Calu3 (cell line): ENCODE results near the gene HCN2. TPM values are rescaled to one million over a fixed set of nuclear protein-coding genes. Genes with fewer than 3 reads are reported as not detected.

Source experiments
- BruUV-seq: library from RNA; stranded (reverse); fragments of 400-500 nt; replicated peaks from 2 replicates; lab custom pipeline; 2021; lab: Mats Ljungman, UMichigan
- CTCF ChIA-PET: fragments of 300-600 bp; sonication (Branson Sonifier 250); formaldehyde crosslinking; loops from one replicate; lab custom pipeline; 2022; ENCODE audit warnings: antibody characterized with exemption; lab: Charles Lee
- DNase-seq: peaks from one replicate; pipeline ENCODE4 v3.0.0; 2022
- H3K27ac Mint-ChIP-seq: one replicate; pipeline ENCODE4 v1.8.0; 2022; ENCODE audit warnings: mixed read lengths; ENCODE audit not compliant: unreplicated experiment
- H3K27me3 Mint-ChIP-seq: one replicate; pipeline ENCODE4 v1.8.0; 2022; ENCODE audit warnings: mixed read lengths; ENCODE audit not compliant: unreplicated experiment
- H3K36me3 Mint-ChIP-seq: one replicate; pipeline ENCODE4 v1.8.0; 2022; ENCODE audit warnings: mild to moderate bottlenecking, moderate library complexity, mixed read lengths; ENCODE audit not compliant: insufficient read depth, unreplicated experiment
- H3K4me1 Mint-ChIP-seq: one replicate; pipeline ENCODE4 v1.8.0; 2022; ENCODE audit warnings: mild to moderate bottlenecking, low read depth, mixed read lengths; ENCODE audit not compliant: unreplicated experiment
- H3K4me3 Mint-ChIP-seq: one replicate; pipeline ENCODE4 v1.8.0; 2022; ENCODE audit warnings: mild to moderate bottlenecking, low read depth, moderate library complexity, mixed read lengths; ENCODE audit not compliant: unreplicated experiment
- H3K9me3 Mint-ChIP-seq: one replicate; pipeline ENCODE4 v1.8.0; 2022; ENCODE audit warnings: low read depth, mixed read lengths; ENCODE audit not compliant: unreplicated experiment
- intact Hi-C: fragments of 100-400 bp; cut with micrococcal nuclease; formaldehyde crosslinking; loops from one replicate; pipeline ENCODE4 v1.10.0; 2022; ENCODE audit not compliant: unreplicated experiment
- total RNA-seq: library from RNA; stranded (reverse); gene quantifications from 2 replicates; pipeline ENCODE4 v1.2.3, GENCODE V29; 2022
- TF ChIP-seq, protein P1 (sequence below): fragments of 200-600 bp; IDR thresholded peaks from one replicate; pipeline ENCODE4 v1.8.0; 2022; ENCODE audit warnings: antibody characterized with exemption; ENCODE audit not compliant: unreplicated experiment

HCN2 gene
- total RNA-seq, 1 experiment from 2014 or later: 0.09 TPM

DNA sequence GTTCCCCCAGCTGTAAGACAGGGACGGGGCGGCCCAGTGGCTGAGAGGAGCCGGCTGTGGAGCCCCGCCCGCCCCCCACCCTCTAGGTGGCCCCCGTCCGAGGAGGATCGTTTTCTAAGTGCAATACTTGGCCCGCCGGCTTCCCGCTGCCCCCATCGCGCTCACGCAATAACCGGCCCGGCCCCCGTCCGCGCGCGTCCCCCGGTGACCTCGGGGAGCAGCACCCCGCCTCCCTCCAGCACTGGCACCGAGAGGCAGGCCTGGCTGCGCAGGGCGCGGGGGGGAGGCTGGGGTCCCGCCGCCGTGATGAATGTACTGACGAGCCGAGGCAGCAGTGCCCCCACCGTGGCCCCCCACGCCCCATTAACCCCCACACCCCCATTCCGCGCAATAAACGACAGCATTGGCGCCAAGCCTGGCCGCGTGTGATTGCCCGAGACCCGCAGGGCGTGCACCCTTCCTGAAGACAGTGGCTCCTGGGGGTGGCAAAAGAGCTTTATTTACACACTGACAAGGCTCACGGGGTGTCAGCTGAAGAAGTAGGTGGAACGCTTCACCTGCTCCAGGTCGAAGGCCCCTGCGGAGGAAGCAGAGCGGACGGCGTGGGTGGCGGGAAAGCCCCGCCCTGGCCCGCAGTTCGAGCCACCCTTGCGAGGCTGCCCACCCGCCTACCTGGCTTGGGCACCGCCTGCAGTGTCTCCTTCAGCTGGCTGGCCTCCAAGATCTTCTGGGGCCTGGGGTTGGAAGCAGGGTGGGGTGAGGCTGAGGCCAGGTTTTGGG lies 27.3 kb downstream of the HCN2 start:
- Mint-ChIP-seq H3K4me1 (no peaks in the 10 kb centered on the region), H3K4me3 (no peak overlapping the region), H3K27ac (no peak overlapping the region), H3K36me3 (peaks cover 24% of the 10 kb centered on the region), H3K9me3 (no peaks in the 10 kb centered on the region), H3K27me3 (no peaks in the 10 kb centered on the region)
- TF ChIP-seq, protein P1, sequence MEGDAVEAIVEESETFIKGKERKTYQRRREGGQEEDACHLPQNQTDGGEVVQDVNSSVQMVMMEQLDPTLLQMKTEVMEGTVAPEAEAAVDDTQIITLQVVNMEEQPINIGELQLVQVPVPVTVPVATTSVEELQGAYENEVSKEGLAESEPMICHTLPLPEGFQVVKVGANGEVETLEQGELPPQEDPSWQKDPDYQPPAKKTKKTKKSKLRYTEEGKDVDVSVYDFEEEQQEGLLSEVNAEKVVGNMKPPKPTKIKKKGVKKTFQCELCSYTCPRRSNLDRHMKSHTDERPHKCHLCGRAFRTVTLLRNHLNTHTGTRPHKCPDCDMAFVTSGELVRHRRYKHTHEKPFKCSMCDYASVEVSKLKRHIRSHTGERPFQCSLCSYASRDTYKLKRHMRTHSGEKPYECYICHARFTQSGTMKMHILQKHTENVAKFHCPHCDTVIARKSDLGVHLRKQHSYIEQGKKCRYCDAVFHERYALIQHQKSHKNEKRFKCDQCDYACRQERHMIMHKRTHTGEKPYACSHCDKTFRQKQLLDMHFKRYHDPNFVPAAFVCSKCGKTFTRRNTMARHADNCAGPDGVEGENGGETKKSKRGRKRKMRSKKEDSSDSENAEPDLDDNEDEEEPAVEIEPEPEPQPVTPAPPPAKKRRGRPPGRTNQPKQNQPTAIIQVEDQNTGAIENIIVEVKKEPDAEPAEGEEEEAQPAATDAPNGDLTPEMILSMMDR: no peak
- BruUV-seq: no TSS peak
- CTCF ChIA-PET: no interaction called here
- DNase-seq: no peak
- intact Hi-C loops: no loop called here

DNA sequence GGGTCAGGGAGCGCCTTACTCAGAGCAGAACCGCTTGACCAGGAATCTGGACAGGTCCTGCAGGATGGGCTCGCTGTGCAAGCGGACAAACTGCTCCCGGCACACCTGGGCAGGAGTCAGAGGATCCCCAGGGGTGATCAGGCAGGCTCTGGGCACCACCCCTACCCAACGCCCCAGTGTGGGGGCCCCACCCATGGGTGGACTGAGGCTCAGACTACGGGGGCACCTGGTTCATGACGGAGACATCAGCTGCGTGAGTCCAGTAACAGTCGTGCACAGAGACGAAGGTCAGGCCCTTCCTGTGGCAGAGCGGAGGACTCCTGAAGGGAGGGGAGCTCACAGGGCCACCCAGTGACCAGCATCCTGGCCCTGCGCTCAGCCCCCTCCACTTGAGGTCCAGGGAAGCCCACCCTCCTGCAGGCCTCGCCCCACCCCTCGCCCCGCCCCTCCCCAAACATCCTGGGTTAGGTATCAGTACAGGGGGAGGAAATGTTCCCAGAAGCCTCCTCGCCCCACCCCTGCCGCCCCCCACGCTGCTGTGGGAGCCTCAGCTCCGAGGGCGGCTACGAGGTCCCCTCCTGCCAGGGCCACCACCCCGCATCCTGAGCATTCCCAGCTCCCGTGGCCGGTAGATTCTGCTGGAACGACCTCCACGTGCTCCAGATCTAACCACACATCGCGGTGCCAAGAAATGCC lies 28.0 kb downstream of the HCN2 start:
- DNase-seq: no peak
- Mint-ChIP-seq H3K4me1 (no peaks in the 10 kb centered on the region), H3K4me3 (no peak overlapping the region), H3K27ac (no peak overlapping the region), H3K36me3 (peaks cover 22% of the 10 kb centered on the region), H3K9me3 (no peaks in the 10 kb centered on the region), H3K27me3 (no peaks in the 10 kb centered on the region)
- intact Hi-C loops: no loop called here
- TF ChIP-seq, protein P1: no peak
- CTCF ChIA-PET: no interaction called here
- BruUV-seq: no TSS peak

DNA sequence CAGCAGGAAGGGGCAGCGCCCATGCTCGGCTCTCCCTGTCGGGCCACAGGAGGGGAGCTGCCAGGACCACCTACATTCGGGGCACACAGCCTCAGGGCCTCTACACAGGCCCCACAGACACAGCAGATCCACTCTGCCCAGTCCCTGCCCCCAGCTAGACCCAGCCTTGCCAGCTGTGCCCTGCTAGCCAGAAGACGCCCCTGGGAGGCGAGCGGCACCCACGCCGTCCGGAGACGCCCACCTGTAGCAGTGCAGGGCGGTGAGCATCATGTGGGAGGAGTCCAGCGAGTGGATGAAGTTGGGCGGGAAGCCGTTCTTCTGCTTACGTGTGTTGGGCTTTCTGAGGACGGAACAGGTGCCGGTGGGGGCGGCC lies 28.6 kb downstream of the HCN2 start:
- CTCF ChIA-PET: no interaction called here
- no TSS peak for BruUV-seq
- no peaks in the 10 kb centered on the region for H3K9me3 Mint-ChIP-seq
- no peaks in the 10 kb centered on the region for H3K4me1 Mint-ChIP-seq
- TF ChIP-seq, protein P1: no peak
- H3K4me3 Mint-ChIP-seq: no peak overlapping the region
- no peak for DNase-seq
- H3K27ac Mint-ChIP-seq: no peak overlapping the region
- peaks cover 17% of the 10 kb centered on the region for H3K36me3 Mint-ChIP-seq
- no peaks in the 10 kb centered on the region for H3K27me3 Mint-ChIP-seq
- intact Hi-C loops: no loop called here

DNA sequence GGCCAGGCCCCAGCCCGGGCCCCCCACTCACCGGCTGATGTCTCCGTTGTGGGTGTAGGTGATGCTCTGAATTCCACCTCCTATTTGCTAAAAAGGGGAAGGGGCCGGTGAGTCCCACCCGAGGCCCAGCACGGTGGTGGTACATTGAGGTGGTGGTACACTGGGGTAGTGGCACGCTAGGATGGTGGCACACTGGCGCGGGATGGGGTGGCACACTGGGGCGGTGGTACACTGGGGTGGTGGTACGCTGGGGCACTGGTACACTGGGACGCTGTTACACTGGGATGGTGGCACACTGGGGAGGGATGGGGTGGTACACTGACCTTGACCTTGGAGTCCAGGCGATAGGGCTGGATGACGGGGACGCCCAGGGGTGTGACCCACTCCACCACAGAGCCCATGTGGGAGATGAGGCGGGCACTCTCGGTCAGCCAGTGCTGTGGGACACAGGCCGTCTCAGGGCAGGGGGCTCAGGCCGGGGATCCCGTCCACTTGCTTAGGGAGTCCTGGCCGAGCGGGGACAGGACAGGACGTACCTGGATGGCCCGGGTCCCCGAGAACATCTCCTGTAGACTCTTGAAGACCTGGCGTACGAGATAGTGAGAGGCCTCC lies 29.1 kb downstream of the HCN2 start:
- no peaks in the 10 kb centered on the region for H3K27me3 Mint-ChIP-seq
- H3K27ac Mint-ChIP-seq: no peak overlapping the region
- H3K4me1 Mint-ChIP-seq: no peaks in the 10 kb centered on the region
- no peak overlapping the region for H3K4me3 Mint-ChIP-seq
- DNase-seq: no peak
- H3K36me3 Mint-ChIP-seq: peaks cover 22% of the 10 kb centered on the region
- no peaks in the 10 kb centered on the region for H3K9me3 Mint-ChIP-seq
- BruUV-seq: no TSS peak
- intact Hi-C loops: no loop called here
- TF ChIP-seq, protein P1: no peak
- CTCF ChIA-PET: no interaction called here
